Thyroid gland (tissue), 4 donors: ENCODE measurements around the gene CRYL1. TPM values are rescaled to one million over a fixed set of nuclear protein-coding genes. Genes with fewer than 3 reads are reported as not detected.
A peak's percentile ranks its signal among the peaks of the same experiment; 100 is the strongest.

Experiments
- DNase-seq, 2 donors: peaks; one replicate each; pipeline ENCODE4 v3.0.0-alpha.2; 2019
- H3K27ac ChIP-seq, 3 donors: fragments of 200-600 bp; sonication (generic); 1 replicate in 2 of 3; 2 replicates in 1 of 3; pipeline ENCODE4 v1.5.1; 2016 to 2019; ENCODE audit warnings: mild to moderate bottlenecking in 1 of 3, moderate library complexity in 1 of 3
- H3K27me3 ChIP-seq: fragments of 200-600 bp; sonication (generic); one replicate; pipeline ENCODE4 v1.5.1; 2019
- H3K36me3 ChIP-seq, 2 donors: fragments of 200-600 bp; sonication (generic); one replicate each; pipeline ENCODE4 v1.5.1; 2016 to 2019
- H3K4me1 ChIP-seq, 2 donors: fragments of 200-600 bp; sonication (generic); one replicate each; pipeline ENCODE4 v1.5.1; 2017 to 2019
- H3K4me3 ChIP-seq, 3 donors: fragments of 200-600 bp; sonication (generic); replicated peaks in 1 of 3; 1 replicate in 2 of 3; 2 replicates in 1 of 3; pipeline ENCODE4 v1.5.1; 2016; ENCODE audit warnings: mild to moderate bottlenecking in 1 of 3
- H3K9me3 ChIP-seq: fragments of 200-600 bp; sonication (generic); one replicate; pipeline ENCODE4 v1.5.1; 2017
- POLR2A ChIP-seq, 2 donors: fragments of 450-650 bp; IDR thresholded peaks; one replicate each; pipeline ENCODE4 v1.6.1; 2017; ENCODE audit warnings: antibody characterized with exemption in 2 of 2, mild to moderate bottlenecking in 2 of 2, moderate library complexity in 1 of 2
- WGBS, 2 donors: methylation state at CpG; one replicate each; pipeline ENCODE4 v1.1.5; 2017; 5-methylcytosine and 5-hydroxymethylcytosine counted together
- intact Hi-C: fragments of 100-400 bp; cut with DNase I; formaldehyde crosslinking; loops from one replicate; pipeline ENCODE4 v1.15.1; 2023
- total RNA-seq, 4 donors: library from RNA; depleted of rRNA; stranded (reverse); fragments of >200 nt; gene quantifications; one replicate each; pipeline ENCODE4 v1.2.3, GENCODE V29; 2016
- TF ChIP-seq, protein P1 (sequence below), 6 experiments: fragments of 200-600 bp in 3 of 6; fragments of 450-650 bp in 3 of 6; sonication (generic) in 3 of 6; IDR thresholded peaks; one replicate each; pipeline ENCODE4 v1.5.1; 2016 to 2019; ENCODE audit warnings: antibody characterized with exemption in 6 of 6, mild to moderate bottlenecking in 2 of 6, inconsistent platforms in 1 of 6, moderate library complexity in 1 of 6

Gene CRYL1
- total RNA-seq, 4 donors from 2014 or later = 33.1 to 53.8 (median 46.7) TPM

DNA sequence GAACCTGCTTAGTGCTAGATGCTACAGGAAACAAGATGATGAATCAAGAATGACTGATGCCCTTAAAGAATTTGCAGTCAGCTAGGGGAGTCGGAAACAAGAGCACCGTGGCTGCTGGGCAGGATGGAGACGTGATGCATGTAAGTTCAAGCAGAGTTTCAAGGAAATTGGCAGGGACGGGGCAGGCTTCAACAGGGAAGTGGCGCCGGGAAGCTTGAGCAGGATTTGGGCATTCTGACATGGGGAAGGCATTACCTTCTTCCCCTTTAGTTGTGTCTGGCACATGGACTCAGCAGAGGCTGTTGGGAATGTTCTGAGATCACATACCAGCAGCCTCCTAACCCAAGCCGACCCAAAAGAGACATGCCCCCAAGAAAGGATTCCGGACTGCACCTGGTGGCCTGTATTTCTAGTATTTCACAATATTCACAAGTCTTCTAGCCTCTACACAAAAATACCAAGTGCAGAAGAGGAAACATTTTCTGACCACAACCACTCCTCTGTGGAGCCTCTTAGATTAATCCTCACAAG, 138.2 kb downstream of the CRYL1 start:
- no peaks in the 10 kb centered on the region for H3K9me3 ChIP-seq
- peak overlapping the region; percentile 38 to 73 (median 54) for H3K27ac ChIP-seq
- WGBS, 2 donors = 68 to 75% methylated on average over 8 of the region's 8 CpGs
- TF ChIP-seq POLR2A (IDR thresholded peaks at IDR 0.05) = no peak
- TF ChIP-seq, protein P1, sequence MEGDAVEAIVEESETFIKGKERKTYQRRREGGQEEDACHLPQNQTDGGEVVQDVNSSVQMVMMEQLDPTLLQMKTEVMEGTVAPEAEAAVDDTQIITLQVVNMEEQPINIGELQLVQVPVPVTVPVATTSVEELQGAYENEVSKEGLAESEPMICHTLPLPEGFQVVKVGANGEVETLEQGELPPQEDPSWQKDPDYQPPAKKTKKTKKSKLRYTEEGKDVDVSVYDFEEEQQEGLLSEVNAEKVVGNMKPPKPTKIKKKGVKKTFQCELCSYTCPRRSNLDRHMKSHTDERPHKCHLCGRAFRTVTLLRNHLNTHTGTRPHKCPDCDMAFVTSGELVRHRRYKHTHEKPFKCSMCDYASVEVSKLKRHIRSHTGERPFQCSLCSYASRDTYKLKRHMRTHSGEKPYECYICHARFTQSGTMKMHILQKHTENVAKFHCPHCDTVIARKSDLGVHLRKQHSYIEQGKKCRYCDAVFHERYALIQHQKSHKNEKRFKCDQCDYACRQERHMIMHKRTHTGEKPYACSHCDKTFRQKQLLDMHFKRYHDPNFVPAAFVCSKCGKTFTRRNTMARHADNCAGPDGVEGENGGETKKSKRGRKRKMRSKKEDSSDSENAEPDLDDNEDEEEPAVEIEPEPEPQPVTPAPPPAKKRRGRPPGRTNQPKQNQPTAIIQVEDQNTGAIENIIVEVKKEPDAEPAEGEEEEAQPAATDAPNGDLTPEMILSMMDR (IDR thresholded peaks at IDR 0.05) = no peak
- intact Hi-C loops = no loop called here
- H3K4me1 ChIP-seq = peaks cover 15 to 21% of the 10 kb centered on the region in 2 donors
- no peak overlapping the region for H3K4me3 ChIP-seq
- no peak for DNase-seq
- H3K27me3 ChIP-seq = no peaks in the 10 kb centered on the region
- no peaks in the 10 kb centered on the region for H3K36me3 ChIP-seq

DNA sequence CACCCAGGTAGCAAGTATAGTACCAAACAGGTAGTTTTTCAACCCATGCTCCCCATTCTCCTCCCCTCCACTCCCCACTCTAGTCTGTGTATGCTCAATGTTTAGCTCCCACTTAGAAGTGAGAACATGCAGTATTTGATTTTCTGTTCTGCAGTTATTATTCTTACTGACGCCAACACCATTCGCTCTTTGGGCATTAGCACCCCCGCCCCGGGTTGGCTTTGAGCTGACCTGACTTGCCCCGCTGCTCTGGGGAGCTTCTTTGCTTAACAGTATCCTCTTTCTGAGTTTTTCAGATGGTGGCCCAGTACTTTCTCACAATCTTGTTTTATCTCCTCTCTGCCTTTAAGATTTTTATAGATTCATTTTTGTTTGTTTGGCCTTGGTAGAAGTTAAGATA, 138.7 kb downstream of the CRYL1 start:
- H3K9me3 ChIP-seq = no peaks in the 10 kb centered on the region
- DNase-seq = no peak
- H3K36me3 ChIP-seq = no peaks in the 10 kb centered on the region
- TF ChIP-seq, protein P1 (IDR thresholded peaks at IDR 0.05) = no peak
- 96 to 97% methylated on average over 5 of the region's 5 CpGs for WGBS, 2 donors
- intact Hi-C loops = no loop called here
- peak overlapping the region in 1 of 3 donors; percentile 73 for H3K27ac ChIP-seq
- no peak overlapping the region for H3K4me3 ChIP-seq
- H3K4me1 ChIP-seq = peaks cover 16 to 21% of the 10 kb centered on the region in 2 donors
- no peaks in the 10 kb centered on the region for H3K27me3 ChIP-seq

DNA sequence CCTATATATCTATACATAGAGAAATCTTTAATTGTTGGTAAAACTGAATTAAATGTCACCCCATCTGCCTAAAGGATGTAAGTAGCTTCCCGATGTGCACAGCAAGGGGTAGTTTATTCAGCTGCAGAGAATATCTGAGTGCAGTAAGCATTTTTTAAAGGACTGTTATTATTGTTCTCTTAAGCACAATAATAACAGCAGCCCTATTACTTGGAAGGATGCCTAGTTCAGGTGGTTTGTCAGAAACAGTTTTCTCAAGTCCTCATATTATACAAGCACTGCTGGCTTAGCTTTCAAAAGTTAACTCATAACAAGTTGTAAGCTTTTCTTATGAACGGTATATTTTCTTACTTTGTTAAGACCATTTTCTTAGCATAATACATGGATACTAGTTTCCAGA, 142.6 kb downstream of the CRYL1 start:
- WGBS, 2 donors = 24 to 28% methylated on average over 2 of the region's 2 CpGs
- Histone ChIP-seq H3K4me1 (peaks cover 14 to 21% of the 10 kb centered on the region in 2 donors), H3K36me3 (no peaks in the 10 kb centered on the region), H3K27ac (peak overlapping the region; percentile 46 to 67 (median 52)), H3K9me3 (no peaks in the 10 kb centered on the region), H3K27me3 (no peaks in the 10 kb centered on the region), H3K4me3 (no peak overlapping the region)
- no peak for TF ChIP-seq POLR2A (IDR thresholded peaks at IDR 0.05)
- TF ChIP-seq, protein P1 (IDR thresholded peaks at IDR 0.05) = no peak
- intact Hi-C loops = no loop called here
- no peak for DNase-seq

DNA sequence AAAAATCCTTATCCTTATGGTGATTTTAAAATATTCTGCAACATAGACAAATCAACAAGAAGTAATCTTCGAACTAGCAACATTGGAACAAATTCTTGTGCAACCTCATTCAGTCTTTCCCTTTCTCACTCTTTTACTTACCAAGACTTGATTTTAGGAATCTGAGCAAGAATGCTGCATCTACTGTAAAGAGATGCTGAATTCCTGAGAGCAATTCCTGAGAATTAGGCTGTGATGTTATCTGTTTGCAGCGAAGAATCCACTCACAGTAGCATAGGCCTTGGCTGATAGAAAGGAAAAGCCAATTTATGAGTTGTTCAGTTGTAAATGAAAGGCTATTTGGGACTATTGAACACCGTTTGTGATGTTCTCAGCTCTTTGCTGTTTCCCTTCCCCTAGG, 144.3 kb downstream of the CRYL1 start:
- DNase-seq = no peak
- Histone ChIP-seq H3K36me3 (no peaks in the 10 kb centered on the region), H3K27me3 (no peaks in the 10 kb centered on the region), H3K4me1 (peaks cover 9 to 14% of the 10 kb centered on the region in 2 donors), H3K9me3 (no peaks in the 10 kb centered on the region), H3K27ac (no peak overlapping the region), H3K4me3 (no peak overlapping the region)
- 91% methylated on average over 3 of the region's 3 CpGs for WGBS, 2 donors
- intact Hi-C loops = no loop called here
- no peak for TF ChIP-seq POLR2A (IDR thresholded peaks at IDR 0.05)
- TF ChIP-seq, protein P1 (IDR thresholded peaks at IDR 0.05) = no peak

DNA sequence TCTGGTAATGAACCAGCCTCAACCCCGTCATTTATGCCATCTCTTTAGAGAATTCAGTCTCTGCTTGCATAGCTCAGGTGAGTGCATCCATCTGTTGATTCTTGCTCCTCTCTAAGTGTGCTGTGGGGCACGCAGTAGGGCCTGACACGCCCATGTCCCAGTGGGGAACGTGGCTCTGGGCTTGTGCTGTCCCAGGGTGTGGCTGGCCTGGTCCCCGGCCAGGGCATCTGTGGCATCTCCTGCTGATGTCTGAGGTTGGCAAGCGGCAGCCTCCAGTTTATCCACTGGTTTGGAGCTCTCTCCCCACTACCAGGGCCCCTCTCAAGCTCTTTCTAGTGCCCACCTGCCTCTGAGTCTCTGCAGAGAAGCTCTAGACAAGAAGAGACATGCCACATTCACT, 146.9 kb downstream of the CRYL1 start:
- TF ChIP-seq POLR2A (IDR thresholded peaks at IDR 0.05) = no peak
- TF ChIP-seq, protein P1 (IDR thresholded peaks at IDR 0.05) = no peak
- peaks cover 9 to 14% of the 10 kb centered on the region in 2 donors for H3K4me1 ChIP-seq
- H3K36me3 ChIP-seq = no peaks in the 10 kb centered on the region
- no peak overlapping the region for H3K4me3 ChIP-seq
- no peaks in the 10 kb centered on the region for H3K27me3 ChIP-seq
- H3K9me3 ChIP-seq = no peaks in the 10 kb centered on the region
- 55 to 72% methylated on average over 3 to 6 of the region's 6 CpGs for WGBS, 2 donors
- H3K27ac ChIP-seq = no peak overlapping the region
- intact Hi-C loops = no loop called here
- no peak for DNase-seq
